ENCODE measurements around the gene FOXN1.

FOXN1 gene

DNA sequence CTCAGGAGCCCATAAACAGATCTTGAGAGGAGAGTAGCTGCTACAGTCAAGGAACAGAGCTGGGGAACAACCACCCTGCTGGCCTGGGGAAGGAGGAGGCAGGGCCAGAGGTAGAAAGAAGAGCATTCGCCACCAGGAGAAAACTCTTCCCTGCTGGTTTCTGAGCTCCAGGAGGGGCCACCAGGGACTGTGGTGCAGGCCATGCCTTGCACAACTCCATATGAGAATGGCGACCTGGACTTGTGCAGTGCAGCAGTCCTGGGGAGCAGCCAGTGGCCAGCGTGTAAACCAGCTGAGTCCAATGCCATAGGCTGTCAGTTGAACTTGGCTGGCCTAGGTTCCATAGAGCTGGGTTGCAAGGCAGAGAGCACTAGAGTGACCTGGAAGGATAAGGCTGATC lies 21.1 kb upstream of the FOXN1 start:
- ATAC-seq (ENCODE audit: low read depth) (no peak), DNase-seq (ENCODE audit: low spot score in 2 of 2) (no peak)
- Mint-ChIP-seq H3K27me3 (peaks cover 1% of the 10 kb centered on the region), H3K36me3 (no peaks in the 10 kb centered on the region), H3K9me3 (no peaks in the 10 kb centered on the region), H3K27ac (no peak overlapping the region), H3K4me3 (no peak overlapping the region), H3K4me1 (no peaks in the 10 kb centered on the region)

DNA sequence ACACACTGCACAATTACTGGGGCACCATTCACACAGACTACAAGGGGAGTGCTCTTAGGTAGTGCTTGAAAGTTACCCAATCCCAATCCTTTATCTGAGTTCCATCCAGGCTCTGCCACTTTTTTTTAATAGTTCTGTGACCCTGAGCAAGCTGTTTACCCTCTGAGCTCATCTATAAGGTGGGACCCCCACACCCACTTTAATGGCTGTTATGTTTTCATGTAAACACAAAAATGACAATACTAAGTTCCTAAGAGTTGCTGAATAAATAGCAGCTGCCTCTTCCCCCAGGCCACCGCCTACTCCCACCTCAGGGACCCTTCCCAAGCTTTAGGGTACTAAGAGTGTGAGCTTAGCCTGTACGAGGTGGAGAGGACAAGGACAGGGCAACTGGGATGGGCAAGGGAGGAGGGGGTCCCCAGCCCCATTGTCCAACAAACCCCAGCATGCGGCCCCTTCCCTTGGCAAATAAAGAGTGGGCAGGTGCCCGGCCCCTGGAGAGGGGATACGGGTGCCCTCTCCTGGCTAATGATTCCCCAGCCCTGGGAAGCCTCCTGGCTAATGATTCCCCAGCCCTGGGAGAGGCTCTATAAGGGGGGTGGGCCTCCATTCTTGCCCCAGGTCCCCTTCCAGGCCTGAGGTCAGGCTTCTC lies 18.1 kb upstream of the FOXN1 start:
- ATAC-seq (ENCODE audit: low read depth): no peak
- Mint-ChIP-seq H3K36me3 (no peaks in the 10 kb centered on the region), H3K4me3 (no peak overlapping the region), H3K27me3 (peaks cover 5% of the 10 kb centered on the region), H3K27ac (no peak overlapping the region), H3K4me1 (peaks cover 4% of the 10 kb centered on the region), H3K9me3 (no peaks in the 10 kb centered on the region)
- no peak for DNase-seq (ENCODE audit: low spot score in 2 of 2)

DNA sequence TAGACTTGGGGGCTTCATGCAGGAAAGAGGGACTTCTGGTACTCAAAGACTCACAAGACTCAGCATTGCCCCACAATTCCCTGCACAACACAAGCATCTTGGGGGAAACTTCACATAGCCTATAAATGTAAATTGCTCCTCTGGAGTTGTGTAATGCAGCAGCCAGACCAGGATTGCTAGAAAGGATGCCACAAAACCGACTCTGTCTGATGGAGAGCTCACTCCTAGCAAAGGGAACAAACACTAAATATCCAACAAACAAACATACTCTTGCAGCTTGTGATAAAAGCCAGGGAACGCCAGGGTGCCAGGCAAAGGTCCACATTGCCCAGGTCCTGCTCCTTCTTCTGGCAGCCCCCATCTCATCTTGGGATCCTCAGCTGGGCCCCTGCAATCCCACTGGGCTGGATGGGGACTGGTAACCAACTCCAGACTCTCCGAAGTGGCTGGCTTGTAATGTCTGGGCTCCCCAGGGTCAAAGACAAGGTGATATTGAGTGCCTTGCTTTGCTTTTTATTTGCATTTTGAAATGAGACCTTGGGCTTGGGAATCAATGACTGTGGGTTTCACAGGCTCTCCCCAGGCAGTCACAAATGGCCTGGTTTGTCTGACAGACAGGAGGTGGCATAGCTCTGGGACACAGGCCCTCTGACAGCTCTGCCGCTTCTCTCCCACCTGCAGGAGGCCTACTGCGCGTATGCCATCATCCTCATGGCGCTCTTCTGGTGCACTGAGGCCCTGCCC lies 17.4 kb upstream of the FOXN1 start:
- Mint-ChIP-seq H3K36me3 (no peaks in the 10 kb centered on the region), H3K4me1 (peaks cover 6% of the 10 kb centered on the region), H3K27ac (no peak overlapping the region), H3K27me3 (peaks cover 4% of the 10 kb centered on the region), H3K9me3 (no peaks in the 10 kb centered on the region), H3K4me3 (no peak overlapping the region)
- DNase-seq (ENCODE audit: low spot score in 2 of 2) (no peak), ATAC-seq (ENCODE audit: low read depth) (no peak)

DNA sequence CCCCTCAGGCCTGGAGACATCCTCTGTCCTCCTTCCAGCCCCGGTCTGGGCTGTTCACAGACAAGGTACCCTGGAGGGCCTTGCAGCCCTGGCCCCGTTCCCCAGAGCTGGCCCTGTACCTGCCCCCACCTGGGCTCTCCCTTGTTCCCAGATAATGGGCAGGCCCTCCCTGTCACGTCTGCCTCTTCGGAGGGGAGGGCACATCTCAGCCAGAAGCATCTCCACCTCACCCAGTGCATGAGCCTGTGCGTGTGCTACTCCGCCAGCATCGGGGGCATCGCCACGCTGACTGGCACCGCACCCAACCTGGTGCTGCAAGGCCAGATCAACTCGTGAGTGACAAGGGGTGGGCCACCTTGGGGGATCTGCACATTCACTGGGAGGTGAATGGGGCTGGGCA lies 14.9 kb upstream of the FOXN1 start:
- no peak overlapping the region for H3K4me3 Mint-ChIP-seq
- no peaks in the 10 kb centered on the region for H3K36me3 Mint-ChIP-seq
- peaks cover 6% of the 10 kb centered on the region for H3K4me1 Mint-ChIP-seq
- no peak for DNase-seq (ENCODE audit: low spot score in 2 of 2)
- ATAC-seq (ENCODE audit: low read depth): no peak
- no peaks in the 10 kb centered on the region for H3K9me3 Mint-ChIP-seq
- no peak overlapping the region for H3K27ac Mint-ChIP-seq
- peaks cover 4% of the 10 kb centered on the region for H3K27me3 Mint-ChIP-seq

DNA sequence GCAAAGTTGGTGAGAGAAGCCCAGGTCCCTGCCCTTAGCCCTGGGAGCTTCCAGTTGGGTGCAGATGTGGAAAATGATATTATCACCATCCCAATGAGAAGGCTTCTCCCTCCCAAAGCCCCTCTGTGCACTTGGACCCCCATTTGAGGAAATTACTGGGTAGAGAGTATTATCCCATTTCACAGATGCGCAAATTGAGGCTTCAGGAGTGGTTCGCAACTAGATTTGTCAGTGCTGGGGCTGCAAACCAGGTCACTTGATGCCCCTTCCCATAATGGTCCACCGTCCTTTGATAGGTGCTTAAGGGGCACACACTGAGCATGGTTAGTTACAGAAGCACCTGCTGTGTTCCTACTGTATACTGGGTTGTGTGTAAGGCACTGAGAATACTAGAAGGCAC lies 14.3 kb upstream of the FOXN1 start:
- H3K27me3 Mint-ChIP-seq: peaks cover 4% of the 10 kb centered on the region
- no peak overlapping the region for H3K4me3 Mint-ChIP-seq
- H3K4me1 Mint-ChIP-seq: peaks cover 6% of the 10 kb centered on the region
- no peaks in the 10 kb centered on the region for H3K36me3 Mint-ChIP-seq
- ATAC-seq (ENCODE audit: low read depth): no peak
- DNase-seq (ENCODE audit: low spot score in 2 of 2): no peak
- H3K9me3 Mint-ChIP-seq: no peaks in the 10 kb centered on the region
- H3K27ac Mint-ChIP-seq: no peak overlapping the region

DNA sequence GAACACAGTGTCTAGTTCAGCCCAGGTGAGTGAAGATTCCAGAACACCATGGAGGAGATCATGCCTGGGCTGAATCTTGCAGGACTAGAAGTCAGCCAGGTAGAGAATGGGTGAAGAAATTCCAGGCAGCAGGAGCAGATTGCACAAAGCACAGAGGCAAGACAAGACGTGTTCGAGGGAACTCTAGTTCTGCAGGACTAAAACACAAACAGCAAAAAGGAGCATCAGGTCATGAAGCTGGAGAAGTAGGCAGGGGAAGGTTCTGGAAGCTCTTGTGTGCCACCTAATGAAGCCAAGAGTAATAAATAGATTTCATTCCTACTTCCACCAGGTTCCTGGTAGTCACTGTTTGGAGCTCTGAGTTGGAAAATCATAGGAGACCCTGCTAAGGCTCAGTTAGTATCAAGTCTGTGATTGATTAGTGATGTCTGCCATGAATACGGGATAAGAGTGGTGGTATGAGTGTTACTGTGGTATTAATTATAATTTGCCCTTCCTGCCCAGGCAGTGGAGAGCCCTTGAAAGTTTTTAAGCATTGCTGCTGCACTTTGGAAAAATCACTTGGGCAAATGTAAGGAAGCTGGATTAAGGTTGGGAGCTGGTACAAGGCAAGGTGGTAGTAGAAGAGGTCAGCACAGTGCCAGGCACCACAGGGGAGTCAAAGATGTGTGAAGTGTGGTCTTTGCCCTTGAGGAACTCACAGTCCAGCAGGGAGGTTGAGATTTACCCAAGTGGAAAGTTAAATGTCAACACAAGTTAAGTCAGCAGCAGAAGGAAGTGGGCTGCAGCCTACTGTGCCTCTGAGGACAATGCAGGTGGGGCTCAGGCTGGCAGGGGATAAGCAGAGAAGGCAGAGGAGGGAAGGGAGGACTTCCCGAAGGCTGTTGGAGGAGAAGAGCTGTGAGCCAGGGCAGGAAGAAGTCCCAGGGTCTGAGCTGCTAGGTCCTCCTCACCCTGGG lies 13.5 kb upstream of the FOXN1 start:
- Mint-ChIP-seq H3K27ac (no peak overlapping the region), H3K36me3 (no peaks in the 10 kb centered on the region), H3K4me3 (no peak overlapping the region), H3K27me3 (peaks cover 4% of the 10 kb centered on the region), H3K9me3 (no peaks in the 10 kb centered on the region), H3K4me1 (peaks cover 6% of the 10 kb centered on the region)
- DNase-seq (ENCODE audit: low spot score in 2 of 2): no peak
- no peak for ATAC-seq (ENCODE audit: low read depth)

DNA sequence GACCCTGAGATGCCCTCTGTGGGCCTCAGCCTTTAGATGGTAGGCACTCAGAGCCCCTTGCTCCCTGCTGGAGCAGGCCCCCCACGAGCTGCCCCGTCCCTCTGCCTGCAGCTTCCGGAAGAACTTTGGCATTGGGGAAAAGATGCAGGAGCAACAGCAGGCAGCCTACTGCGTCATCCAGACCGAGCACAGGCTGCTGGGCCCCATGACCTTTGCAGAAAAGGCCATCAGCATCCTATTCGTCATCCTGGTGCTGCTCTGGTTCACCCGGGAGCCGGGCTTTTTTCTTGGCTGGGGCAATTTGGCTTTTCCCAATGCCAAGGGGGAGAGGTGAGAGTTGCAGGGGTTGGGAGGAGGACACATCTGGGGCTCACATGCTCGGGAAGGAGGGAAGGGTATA lies 12.7 kb upstream of the FOXN1 start:
- DNase-seq (ENCODE audit: low spot score in 2 of 2) (no peak), ATAC-seq (ENCODE audit: low read depth) (no peak)
- Mint-ChIP-seq H3K9me3 (no peaks in the 10 kb centered on the region), H3K27ac (no peak overlapping the region), H3K27me3 (peaks cover 4% of the 10 kb centered on the region), H3K36me3 (no peaks in the 10 kb centered on the region), H3K4me1 (peaks cover 6% of the 10 kb centered on the region), H3K4me3 (no peak overlapping the region)

DNA sequence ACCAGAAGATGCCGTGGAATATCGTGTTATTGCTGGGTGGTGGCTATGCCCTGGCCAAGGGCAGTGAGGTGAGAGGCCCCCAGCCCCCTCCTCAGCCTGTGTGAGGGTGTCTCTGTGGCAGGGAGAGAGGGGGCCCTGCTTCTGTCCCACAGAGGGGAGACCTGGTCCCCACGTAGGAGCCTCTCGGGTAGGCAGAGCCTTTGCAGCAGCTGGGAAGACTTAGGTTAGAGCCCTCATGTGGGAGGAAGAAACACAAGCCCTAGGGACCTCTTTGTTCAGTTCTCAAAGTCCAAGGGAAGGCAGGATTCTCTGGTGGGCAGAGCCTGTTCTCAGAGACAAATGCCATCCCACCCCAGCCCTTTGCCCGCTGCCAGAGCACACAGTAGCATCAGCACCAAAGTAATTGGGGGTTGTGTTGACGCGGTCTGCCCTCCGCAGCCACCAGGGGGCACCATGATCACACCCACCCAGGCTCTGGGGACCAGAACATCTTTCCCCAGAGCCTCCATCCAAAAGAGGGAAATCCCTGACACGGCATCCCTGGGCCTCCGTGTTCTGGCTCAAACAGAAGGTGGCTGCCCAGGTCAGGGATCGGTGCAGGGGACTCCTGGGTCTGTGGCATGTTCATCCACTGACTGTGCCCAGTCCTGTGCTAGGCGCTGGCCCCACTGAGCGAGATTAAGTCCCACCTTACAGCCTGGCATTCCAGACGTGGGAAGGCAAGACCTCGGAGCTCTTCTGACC lies 11.5 kb upstream of the FOXN1 start:
- peak; percentile 96 for ATAC-seq (ENCODE audit: low read depth)
- Mint-ChIP-seq H3K9me3 (no peaks in the 10 kb centered on the region), H3K27me3 (peaks cover 4% of the 10 kb centered on the region), H3K36me3 (no peaks in the 10 kb centered on the region), H3K4me3 (no peak overlapping the region), H3K4me1 (peaks cover 6% of the 10 kb centered on the region), H3K27ac (no peak overlapping the region)
- peak; percentile 82 to 89 for DNase-seq (ENCODE audit: low spot score in 2 of 2)

DNA sequence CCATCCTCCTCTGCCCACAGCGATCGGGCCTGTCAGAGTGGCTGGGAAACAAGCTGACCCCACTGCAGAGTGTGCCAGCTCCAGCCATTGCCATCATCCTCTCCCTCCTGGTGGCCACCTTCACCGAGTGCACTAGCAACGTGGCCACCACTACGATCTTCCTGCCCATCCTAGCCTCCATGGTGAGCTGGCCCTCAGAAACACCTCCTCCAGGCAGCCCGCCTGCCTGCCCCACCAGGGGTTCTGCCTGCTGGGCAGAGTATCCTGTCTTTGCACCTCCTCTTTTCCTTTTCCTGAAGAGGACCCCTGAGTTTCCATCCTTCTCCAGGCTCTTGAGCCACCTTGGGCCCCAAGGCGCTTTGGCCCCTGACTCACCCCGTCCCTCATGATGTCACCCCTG lies 10.5 kb upstream of the FOXN1 start:
- no peaks in the 10 kb centered on the region for H3K36me3 Mint-ChIP-seq
- peaks cover 4% of the 10 kb centered on the region for H3K27me3 Mint-ChIP-seq
- ATAC-seq (ENCODE audit: low read depth) (no peak), DNase-seq (ENCODE audit: low spot score in 2 of 2) (no peak)
- H3K4me1 Mint-ChIP-seq: peaks cover 11% of the 10 kb centered on the region
- H3K9me3 Mint-ChIP-seq: no peaks in the 10 kb centered on the region
- H3K4me3 Mint-ChIP-seq: no peak overlapping the region
- no peak overlapping the region for H3K27ac Mint-ChIP-seq

DNA sequence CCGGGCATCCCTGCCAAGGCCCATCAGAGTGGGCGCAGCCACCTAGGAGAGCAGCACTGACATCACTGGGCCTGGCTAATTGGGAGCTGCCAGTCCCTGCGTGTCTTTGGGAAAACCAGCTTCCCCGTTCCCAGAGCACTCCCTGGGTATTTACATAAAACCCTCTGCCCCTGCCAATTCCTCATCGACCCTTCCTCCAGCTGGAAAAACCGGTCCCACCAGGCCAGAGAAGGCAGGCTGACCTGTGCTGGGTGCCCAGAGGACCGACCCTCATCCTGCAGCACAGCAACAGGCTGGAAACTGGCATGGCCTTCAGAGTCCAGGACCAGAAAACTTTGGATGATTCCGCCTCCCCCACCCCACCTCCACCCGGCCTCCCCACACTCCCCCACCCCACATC lies 8.2 kb upstream of the FOXN1 start:
- Mint-ChIP-seq H3K4me3 (no peak overlapping the region), H3K9me3 (no peaks in the 10 kb centered on the region), H3K4me1 (peaks cover 15% of the 10 kb centered on the region), H3K27me3 (peaks cover 1% of the 10 kb centered on the region), H3K36me3 (no peaks in the 10 kb centered on the region), H3K27ac (no peak overlapping the region)
- no peak for ATAC-seq (ENCODE audit: low read depth)
- DNase-seq (ENCODE audit: low spot score in 2 of 2): no peak

DNA sequence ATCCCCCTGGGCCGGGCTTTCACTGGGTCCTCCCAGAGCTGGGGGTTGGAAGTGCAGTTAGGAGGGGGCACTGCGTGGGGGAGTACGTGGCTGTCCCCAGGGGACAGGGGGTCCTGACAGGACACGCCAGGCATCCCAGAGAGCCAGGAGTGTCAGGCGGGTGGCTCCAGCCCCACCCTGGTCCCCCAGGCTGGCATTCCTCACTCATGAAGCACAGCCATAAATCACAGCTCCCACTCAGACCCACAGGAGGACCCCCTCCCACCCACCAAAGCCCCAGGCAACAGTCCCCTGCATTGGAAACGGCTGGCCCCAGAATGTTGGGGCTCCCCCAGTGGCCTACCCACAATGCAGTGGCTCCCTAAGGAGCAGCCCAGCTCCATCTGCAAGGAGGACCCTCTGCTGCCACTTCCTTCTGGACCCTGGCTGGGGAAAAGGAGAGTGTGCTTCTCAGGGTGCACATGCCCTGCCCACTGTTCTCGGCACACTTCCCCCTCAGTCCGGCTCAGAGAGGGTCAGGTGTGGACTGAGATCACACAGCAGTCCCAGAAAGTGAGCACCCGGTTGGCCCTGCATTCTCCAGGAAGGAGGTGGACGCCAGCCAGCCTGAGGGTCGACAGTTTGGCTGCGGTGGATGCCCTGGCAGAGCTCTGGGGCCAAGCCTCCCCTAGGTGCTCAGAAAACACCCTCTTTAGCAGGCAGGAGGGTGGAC lies 7.3 kb upstream of the FOXN1 start:
- no peak overlapping the region for H3K27ac Mint-ChIP-seq
- no peaks in the 10 kb centered on the region for H3K9me3 Mint-ChIP-seq
- DNase-seq (ENCODE audit: low spot score in 2 of 2) (no peak), ATAC-seq (ENCODE audit: low read depth) (no peak)
- peaks cover 13% of the 10 kb centered on the region for H3K4me1 Mint-ChIP-seq
- H3K4me3 Mint-ChIP-seq: no peak overlapping the region
- H3K27me3 Mint-ChIP-seq: no peaks in the 10 kb centered on the region
- H3K36me3 Mint-ChIP-seq: no peaks in the 10 kb centered on the region

DNA sequence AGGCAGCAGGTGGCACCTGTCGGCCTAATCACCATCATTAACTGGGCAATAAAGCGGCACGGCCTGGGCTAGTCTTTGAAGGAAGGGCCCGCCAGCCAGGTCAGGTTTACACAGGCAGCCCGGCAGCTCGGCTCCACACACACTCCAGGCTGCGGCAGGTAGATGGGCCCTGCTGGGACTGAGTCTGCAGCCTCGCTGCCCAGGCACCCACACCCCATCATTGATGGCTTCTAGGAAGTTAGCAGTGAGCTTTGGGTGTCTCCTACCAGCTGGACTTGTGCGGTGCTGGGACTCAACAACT lies 6.8 kb upstream of the FOXN1 start:
- no peak overlapping the region for H3K27ac Mint-ChIP-seq
- ATAC-seq (ENCODE audit: low read depth) (no peak), DNase-seq (ENCODE audit: low spot score in 2 of 2) (no peak)
- H3K27me3 Mint-ChIP-seq: no peaks in the 10 kb centered on the region
- H3K36me3 Mint-ChIP-seq: no peaks in the 10 kb centered on the region
- no peak overlapping the region for H3K4me3 Mint-ChIP-seq
- peaks cover 13% of the 10 kb centered on the region for H3K4me1 Mint-ChIP-seq
- no peaks in the 10 kb centered on the region for H3K9me3 Mint-ChIP-seq

DNA sequence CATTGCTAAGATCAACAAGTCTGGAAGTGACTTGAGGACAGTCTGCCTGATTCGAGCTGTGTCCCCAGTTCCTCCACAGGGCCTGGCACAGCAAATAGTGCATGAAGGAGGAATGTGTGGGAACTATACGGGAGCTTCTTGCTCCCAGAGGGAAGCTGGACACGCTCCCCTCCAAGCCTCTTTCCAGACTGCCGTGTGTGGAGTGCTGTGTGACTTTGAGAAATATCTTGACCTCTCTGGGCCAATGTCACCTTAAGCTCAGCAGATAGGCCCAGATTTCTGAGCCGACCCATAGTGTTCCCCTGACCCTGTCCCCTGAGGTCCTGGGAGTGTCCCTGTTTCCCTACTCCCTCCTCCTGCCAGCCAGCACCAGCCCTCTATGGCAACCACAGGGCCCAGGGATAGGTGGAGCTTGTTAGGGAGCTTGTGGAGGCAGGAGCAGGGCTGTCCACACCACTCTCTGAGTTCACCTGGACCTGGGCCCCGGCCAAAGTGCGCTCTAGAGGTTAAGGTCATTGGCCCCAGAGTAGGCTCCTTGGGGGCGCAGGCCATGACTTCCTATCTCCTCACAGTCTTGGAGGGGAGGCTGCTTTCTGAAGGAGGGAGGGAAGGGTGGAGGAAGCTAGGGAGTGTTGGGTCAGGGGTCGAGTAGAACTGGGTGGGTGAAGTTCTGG lies 6.3 kb upstream of the FOXN1 start:
- Mint-ChIP-seq H3K27ac (peak overlapping the region; percentile 73), H3K4me1 (peaks cover 13% of the 10 kb centered on the region), H3K27me3 (peaks cover under 1% of the 10 kb centered on the region), H3K4me3 (no peak overlapping the region), H3K36me3 (no peaks in the 10 kb centered on the region), H3K9me3 (no peaks in the 10 kb centered on the region)
- ATAC-seq (ENCODE audit: low read depth) (no peak), DNase-seq (ENCODE audit: low spot score in 2 of 2) (no peak)
